B cell (primary cell): Measurements from ENCODE around the gene CPA1.

Experiments
- CTCF ChIP-seq: fragments of 200-600 bp; IDR thresholded peaks from one replicate; pipeline ENCODE4 v1.8.0; 2022; ENCODE audit warnings: antibody characterized with exemption, mild to moderate bottlenecking
- EZH2 ChIP-seq: IDR thresholded peaks from 2 replicates; pipeline ENCODE4 v1.6.1; 2012; ENCODE audit warnings: borderline replicate concordance, low read depth, mild to moderate bottlenecking, moderate library complexity, low read length; ENCODE audit not compliant: insufficient read depth, poor library complexity, severe bottlenecking

GRCh38 chr7:130420943-130421578 is 40.8 kb downstream of the CPA1 start:
- TF ChIP-seq CTCF (no peak), EZH2 (no peak)
